HepG2 (cell line): ENCODE results near the gene S1PR2. TPM values are rescaled to one million over a fixed set of nuclear protein-coding genes. Genes with fewer than 3 reads are reported as not detected.
A peak's percentile ranks its signal among the peaks of the same experiment; 100 is the strongest.

Source experiments
- KLF15 ChIP-seq: sonication (generic); formaldehyde crosslinking; IDR thresholded peaks from 2 replicates; pipeline ENCODE4 v1.8.1; 2023; ENCODE audit warnings: borderline replicate concordance, mild to moderate bottlenecking, inconsistent platforms, missing genetic modification reagents, mixed read lengths
- NFKBIZ ChIP-seq: IDR thresholded peaks from 2 replicates; pipeline ENCODE4 v1.6.1; 2018; ENCODE audit warnings: missing genetic modification reagents, missing compliant biosample characterization
- NFRKB ChIP-seq: fragments of 450-650 bp; IDR thresholded peaks from 2 replicates; pipeline ENCODE4 v1.6.1; 2017
- PCBP1 ChIP-seq: fragments of 200-400 bp; formaldehyde crosslinking; IDR thresholded peaks from 2 replicates; pipeline ENCODE4 v1.6.1; 2017; ENCODE audit warnings: mild to moderate bottlenecking, low read depth, low read length, borderline replicate concordance
- POLR2AphosphoS2 ChIP-seq: IDR thresholded peaks from 2 replicates; pipeline ENCODE4 v1.6.1; 2011; ENCODE audit warnings: low read depth, low read length, improper control_type of control experiment
- REPIN1 ChIP-seq: sonication (generic); formaldehyde crosslinking; IDR thresholded peaks from 2 replicates; pipeline ENCODE4 v1.8.0; 2022; ENCODE audit warnings: missing genetic modification reagents, low read depth, mild to moderate bottlenecking, borderline replicate concordance
- RXRA ChIP-seq: sonication (generic); formaldehyde crosslinking; IDR thresholded peaks from 2 replicates; pipeline ENCODE4 v1.5.1; 2020; ENCODE audit warnings: missing genetic modification reagents
- SNAPC2 ChIP-seq: sonication (generic); formaldehyde crosslinking; IDR thresholded peaks from 2 replicates; pipeline ENCODE4 v1.8.1; 2022; ENCODE audit warnings: mild to moderate bottlenecking, missing genetic modification reagents
- ZNF224 ChIP-seq: sonication (generic); formaldehyde crosslinking; IDR thresholded peaks from 2 replicates; pipeline ENCODE4 v1.5.0; 2020; ENCODE audit warnings: mild to moderate bottlenecking, missing genetic modification reagents
- ZNF557 ChIP-seq: sonication (generic); formaldehyde crosslinking; IDR thresholded peaks from 2 replicates; pipeline ENCODE4 v1.4.0; 2020; ENCODE audit warnings: missing genetic modification reagents
- polyA plus RNA-seq, 8 experiments: library from polyadenylated mRNA; depleted of rRNA in 3 of 8; stranded (reverse) in 7 of 8; unstranded in 1 of 8; fragments of >200 nt; fragmentation: Illumina TruSeq in 4 of 8; extraction: Trizol in 4 of 8; gene quantifications; 2 replicates each; pipeline versions ENCODE4 v1.2.1 to v1.2.3, GENCODE V29; 2011 to 2016; ENCODE audit warnings: low read depth in 4 of 8, missing spikeins in 1 of 8, mixed read lengths in 1 of 8; ENCODE audit not compliant: insufficient read depth in 1 of 8
- total RNA-seq, 5 experiments: library from RNA; depleted of rRNA; stranded (reverse); fragments of >200 nt; fragmentation: Illumina TruSeq; extraction: Trizol; gene quantifications; 2 replicates each; pipeline ENCODE4 v1.2.3, GENCODE V29; 2016; ENCODE audit warnings: low read depth in 1 of 5
- TF ChIP-seq, protein P1 (sequence below): IDR thresholded peaks from 2 replicates; pipeline ENCODE4 v1.6.1; 2012; ENCODE audit warnings: inconsistent platforms
- TF ChIP-seq, protein P2 (sequence below): sonication (generic); formaldehyde crosslinking; IDR thresholded peaks from 2 replicates; pipeline ENCODE4 v1.4.0; 2020; ENCODE audit warnings: mild to moderate bottlenecking, missing genetic modification reagents
- TF ChIP-seq, protein P3 (sequence below): sonication (generic); formaldehyde crosslinking; IDR thresholded peaks from 2 replicates; pipeline ENCODE4 v1.8.1; 2023; ENCODE audit warnings: mild to moderate bottlenecking, inconsistent platforms, moderate library complexity, missing genetic modification reagents, borderline replicate concordance
- TF ChIP-seq, protein P4 (sequence below): sonication (generic); formaldehyde crosslinking; IDR thresholded peaks from 2 replicates; pipeline ENCODE4 v1.5.1; 2020; ENCODE audit warnings: mild to moderate bottlenecking, missing genetic modification reagents, borderline replicate concordance
- TF ChIP-seq, protein P5 (sequence below): sonication (generic); formaldehyde crosslinking; IDR thresholded peaks from 2 replicates; pipeline ENCODE4 v1.5.1; 2020; ENCODE audit warnings: missing genetic modification reagents, mild to moderate bottlenecking, borderline replicate concordance
- TF ChIP-seq, protein P6 (sequence below): sonication (generic); formaldehyde crosslinking; IDR thresholded peaks from 2 replicates; pipeline ENCODE4 v1.4.0; 2020; ENCODE audit warnings: missing genetic modification reagents

The S1PR2 gene
- total and polyA plus RNA-seq, 2 of the 13 experiments (the other 11 are each of a cell fraction or from before 2014, with no cell fraction given): 0.91 to 1.3 TPM

DNA sequence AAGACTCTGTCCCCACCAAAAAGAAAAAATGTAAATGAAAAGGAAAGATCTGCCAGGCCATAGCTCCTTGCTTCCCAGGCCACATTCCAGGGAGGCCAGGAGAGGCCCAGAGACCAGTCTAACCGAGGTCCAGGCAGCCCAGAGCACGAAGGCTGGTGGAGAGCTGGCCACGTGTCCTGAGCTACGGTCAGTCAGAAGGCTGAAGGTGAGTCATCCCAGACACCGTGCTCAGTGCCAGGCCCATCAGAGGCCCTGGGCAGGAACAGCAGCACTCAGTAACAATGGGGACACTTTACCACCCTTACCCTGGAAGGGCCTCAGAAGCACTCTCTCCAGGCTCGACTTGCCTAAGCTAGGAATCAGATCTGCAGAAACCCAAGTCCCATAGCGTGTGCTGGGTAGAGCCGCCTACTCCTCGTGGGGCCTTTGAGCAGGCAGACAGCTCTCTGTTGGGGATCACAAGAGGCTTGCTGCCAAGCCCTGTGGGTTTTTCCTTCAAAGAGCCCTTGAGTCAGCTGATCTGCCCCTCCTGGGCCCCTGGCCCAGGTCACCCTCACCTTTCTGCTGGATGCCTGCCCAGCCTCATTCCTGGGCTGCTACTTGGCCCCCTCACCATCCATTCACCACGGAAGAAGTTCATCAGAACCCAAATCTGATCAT is 24.8 kb downstream of the S1PR2 start (continued):
- TF ChIP-seq, protein P1, sequence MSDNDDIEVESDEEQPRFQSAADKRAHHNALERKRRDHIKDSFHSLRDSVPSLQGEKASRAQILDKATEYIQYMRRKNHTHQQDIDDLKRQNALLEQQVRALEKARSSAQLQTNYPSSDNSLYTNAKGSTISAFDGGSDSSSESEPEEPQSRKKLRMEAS: peak; percentile 96
- no peak for TF ChIP-seq NFRKB
- TF ChIP-seq, protein P2, sequence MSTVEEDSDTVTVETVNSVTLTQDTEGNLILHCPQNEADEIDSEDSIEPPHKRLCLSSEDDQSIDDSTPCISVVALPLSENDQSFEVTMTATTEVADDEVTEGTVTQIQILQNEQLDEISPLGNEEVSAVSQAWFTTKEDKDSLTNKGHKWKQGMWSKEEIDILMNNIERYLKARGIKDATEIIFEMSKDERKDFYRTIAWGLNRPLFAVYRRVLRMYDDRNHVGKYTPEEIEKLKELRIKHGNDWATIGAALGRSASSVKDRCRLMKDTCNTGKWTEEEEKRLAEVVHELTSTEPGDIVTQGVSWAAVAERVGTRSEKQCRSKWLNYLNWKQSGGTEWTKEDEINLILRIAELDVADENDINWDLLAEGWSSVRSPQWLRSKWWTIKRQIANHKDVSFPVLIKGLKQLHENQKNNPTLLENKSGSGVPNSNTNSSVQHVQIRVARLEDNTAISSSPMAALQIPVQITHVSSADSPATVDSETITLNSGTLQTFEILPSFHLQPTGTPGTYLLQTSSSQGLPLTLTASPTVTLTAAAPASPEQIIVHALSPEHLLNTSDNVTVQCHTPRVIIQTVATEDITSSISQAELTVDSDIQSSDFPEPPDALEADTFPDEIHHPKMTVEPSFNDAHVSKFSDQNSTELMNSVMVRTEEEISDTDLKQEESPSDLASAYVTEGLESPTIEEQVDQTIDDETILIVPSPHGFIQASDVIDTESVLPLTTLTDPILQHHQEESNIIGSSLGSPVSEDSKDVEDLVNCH (CRISPR knock-in tag): no peak
- no peak for TF ChIP-seq PCBP1
- TF ChIP-seq ZNF224 (CRISPR knock-in tag): no peak
- TF ChIP-seq REPIN1 (CRISPR knock-in tag): no peak
- TF ChIP-seq POLR2AphosphoS2: no peak
- peak; percentile 44; the same call in 1 of the 2 replicates for TF ChIP-seq ZNF557 (CRISPR knock-in tag)
- TF ChIP-seq NFKBIZ (CRISPR knock-in tag): no peak
- TF ChIP-seq KLF15 (CRISPR knock-in tag): no peak
- TF ChIP-seq, protein P3, sequence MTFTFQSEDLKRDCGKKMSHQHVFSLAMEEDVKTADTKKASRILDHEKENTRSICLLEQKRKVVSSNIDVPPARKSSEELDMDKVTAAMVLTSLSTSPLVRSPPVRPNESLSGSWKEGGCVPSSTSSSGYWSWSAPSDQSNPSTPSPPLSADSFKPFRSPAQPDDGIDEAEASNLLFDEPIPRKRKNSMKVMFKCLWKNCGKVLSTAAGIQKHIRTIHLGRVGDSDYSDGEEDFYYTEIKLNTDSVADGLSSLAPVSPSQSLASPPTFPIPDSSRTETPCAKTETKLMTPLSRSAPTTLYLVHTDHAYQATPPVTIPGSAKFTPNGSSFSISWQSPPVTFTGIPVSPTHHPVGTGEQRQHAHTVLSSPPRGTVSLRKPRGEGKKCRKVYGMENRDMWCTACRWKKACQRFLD: 0 out of 2 replicates have a peak, but pooled peaks have one; percentile 41
- TF ChIP-seq, protein P4, sequence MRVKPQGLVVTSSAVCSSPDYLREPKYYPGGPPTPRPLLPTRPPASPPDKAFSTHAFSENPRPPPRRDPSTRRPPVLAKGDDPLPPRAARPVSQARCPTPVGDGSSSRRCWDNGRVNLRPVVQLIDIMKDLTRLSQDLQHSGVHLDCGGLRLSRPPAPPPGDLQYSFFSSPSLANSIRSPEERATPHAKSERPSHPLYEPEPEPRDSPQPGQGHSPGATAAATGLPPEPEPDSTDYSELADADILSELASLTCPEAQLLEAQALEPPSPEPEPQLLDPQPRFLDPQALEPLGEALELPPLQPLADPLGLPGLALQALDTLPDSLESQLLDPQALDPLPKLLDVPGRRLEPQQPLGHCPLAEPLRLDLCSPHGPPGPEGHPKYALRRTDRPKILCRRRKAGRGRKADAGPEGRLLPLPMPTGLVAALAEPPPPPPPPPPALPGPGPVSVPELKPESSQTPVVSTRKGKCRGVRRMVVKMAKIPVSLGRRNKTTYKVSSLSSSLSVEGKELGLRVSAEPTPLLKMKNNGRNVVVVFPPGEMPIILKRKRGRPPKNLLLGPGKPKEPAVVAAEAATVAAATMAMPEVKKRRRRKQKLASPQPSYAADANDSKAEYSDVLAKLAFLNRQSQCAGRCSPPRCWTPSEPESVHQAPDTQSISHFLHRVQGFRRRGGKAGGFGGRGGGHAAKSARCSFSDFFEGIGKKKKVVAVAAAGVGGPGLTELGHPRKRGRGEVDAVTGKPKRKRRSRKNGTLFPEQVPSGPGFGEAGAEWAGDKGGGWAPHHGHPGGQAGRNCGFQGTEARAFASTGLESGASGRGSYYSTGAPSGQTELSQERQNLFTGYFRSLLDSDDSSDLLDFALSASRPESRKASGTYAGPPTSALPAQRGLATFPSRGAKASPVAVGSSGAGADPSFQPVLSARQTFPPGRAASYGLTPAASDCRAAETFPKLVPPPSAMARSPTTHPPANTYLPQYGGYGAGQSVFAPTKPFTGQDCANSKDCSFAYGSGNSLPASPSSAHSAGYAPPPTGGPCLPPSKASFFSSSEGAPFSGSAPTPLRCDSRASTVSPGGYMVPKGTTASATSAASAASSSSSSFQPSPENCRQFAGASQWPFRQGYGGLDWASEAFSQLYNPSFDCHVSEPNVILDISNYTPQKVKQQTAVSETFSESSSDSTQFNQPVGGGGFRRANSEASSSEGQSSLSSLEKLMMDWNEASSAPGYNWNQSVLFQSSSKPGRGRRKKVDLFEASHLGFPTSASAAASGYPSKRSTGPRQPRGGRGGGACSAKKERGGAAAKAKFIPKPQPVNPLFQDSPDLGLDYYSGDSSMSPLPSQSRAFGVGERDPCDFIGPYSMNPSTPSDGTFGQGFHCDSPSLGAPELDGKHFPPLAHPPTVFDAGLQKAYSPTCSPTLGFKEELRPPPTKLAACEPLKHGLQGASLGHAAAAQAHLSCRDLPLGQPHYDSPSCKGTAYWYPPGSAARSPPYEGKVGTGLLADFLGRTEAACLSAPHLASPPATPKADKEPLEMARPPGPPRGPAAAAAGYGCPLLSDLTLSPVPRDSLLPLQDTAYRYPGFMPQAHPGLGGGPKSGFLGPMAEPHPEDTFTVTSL: no peak
- no peak for TF ChIP-seq RXRA
- TF ChIP-seq, protein P5, sequence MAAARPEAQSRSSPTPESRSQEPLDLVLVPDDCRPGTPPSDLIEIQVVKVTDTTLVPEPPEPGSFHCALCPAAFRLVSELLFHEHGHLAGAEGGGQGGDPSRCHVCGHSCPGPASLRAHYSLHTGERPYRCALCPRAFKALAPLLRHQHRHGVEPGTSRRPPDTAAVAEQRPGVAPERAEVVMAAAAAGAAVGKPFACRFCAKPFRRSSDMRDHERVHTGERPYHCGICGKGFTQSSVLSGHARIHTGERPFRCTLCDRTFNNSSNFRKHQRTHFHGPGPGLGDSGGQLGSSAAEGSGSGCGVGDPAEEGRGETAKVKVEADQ (CRISPR knock-in tag): no peak
- TF ChIP-seq, protein P6, sequence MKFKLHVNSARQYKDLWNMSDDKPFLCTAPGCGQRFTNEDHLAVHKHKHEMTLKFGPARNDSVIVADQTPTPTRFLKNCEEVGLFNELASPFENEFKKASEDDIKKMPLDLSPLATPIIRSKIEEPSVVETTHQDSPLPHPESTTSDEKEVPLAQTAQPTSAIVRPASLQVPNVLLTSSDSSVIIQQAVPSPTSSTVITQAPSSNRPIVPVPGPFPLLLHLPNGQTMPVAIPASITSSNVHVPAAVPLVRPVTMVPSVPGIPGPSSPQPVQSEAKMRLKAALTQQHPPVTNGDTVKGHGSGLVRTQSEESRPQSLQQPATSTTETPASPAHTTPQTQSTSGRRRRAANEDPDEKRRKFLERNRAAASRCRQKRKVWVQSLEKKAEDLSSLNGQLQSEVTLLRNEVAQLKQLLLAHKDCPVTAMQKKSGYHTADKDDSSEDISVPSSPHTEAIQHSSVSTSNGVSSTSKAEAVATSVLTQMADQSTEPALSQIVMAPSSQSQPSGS: no peak
- TF ChIP-seq SNAPC2 (CRISPR knock-in tag): 0 out of 2 replicates have a peak, but pooled peaks have one; percentile 20
